Stromal cell of bone marrow (primary cell): ENCODE results near the gene ASGR2.
"Not testable (repeated sequence)": the region's sequence is repeated elsewhere in the genome, so short reads cannot be mapped to it uniquely, and the experiment has no call there.

Experiments used
- DNase-seq: peaks from one replicate; pipeline ENCODE4 v3.0.0-alpha.2; 2012; ENCODE audit warnings: low read depth

ASGR2 gene

DNA sequence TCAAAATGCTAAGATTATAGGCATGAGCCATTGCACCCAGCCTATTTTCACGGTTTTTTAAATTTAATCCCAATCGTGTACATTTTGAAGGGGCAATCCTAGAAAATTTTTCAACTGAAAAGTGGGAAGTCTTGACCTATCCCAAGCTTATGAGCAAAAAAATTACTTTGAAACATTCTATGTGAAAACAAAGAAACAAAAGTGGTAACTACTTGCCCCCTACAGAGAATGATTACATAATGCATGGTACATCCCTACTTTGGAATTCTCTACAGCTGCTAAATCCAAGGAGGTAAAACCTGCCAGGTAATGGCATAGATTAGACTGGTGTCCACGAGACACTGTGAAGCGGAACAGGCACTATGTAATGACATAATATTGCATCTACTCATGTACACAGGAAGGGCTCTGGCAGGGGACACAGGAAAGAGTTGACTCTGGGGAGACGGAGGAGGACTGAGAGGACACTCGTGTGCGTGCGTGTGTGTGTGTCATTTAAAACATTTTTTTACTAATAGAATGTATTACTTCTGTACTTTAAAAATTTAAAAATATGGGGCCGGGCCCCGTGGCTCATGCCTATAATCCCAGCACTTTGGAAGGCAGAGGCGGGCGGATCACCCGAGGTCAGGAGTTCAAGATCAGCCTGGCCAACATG lies 15.7 kb downstream of the ASGR2 start:
- no peak for DNase-seq

DNA sequence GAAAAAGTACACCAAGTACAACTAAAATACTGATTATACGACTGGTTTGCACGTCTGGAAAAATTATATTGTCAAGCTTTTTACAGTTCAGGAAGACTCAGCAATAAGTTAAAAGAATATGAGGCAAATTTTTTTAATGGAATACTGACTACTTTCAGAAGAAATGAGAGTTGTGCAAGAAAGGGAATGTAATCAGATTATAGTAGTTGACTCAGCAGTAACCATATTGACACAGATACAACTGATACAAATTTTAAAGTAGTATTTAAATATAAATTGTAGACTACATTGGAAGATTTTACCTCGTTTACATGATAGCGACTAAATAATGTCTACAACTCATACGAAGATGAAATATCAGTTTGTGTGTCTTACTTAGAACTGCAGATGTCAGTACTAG lies 16.7 kb downstream of the ASGR2 start:
- no peak for DNase-seq

DNA sequence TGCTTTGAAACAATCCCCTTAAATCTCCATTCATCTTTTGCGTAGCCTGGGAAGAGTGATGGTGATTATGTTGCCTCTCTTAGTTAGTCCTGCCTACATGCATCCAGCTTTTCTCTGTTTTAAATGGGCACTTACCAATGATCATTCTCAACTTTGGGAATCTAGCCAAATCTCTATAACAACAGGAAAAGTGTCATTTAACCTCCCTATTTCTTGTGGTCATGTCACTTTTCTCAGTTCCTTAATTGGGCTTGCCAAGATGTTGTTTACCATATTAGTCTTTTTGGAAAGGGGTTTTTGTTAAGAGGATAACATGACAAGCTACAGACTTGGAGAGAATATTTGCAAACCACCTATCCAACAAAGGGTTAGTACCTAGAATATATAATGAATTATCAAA lies 19.0 kb downstream of the ASGR2 start:
- no peak for DNase-seq

DNA sequence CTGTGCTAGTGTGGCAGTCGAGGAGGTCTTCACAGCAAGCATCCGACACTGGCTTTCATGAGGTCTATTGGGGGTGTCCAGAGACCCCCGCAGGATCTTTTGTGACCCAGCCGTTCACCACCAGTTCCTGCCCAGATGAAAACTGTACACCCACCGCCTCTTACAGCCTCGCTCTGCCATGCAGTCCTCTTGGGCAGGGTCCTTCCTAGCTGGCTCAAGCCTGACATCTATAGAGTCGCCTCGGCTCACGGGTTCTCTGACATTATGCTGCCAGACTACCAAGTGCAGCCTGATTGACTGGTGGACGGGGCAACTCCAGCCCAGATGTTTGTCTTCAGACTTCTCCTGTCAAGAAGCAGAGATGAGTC lies 20.0 kb downstream of the ASGR2 start:
- no peak for DNase-seq

DNA sequence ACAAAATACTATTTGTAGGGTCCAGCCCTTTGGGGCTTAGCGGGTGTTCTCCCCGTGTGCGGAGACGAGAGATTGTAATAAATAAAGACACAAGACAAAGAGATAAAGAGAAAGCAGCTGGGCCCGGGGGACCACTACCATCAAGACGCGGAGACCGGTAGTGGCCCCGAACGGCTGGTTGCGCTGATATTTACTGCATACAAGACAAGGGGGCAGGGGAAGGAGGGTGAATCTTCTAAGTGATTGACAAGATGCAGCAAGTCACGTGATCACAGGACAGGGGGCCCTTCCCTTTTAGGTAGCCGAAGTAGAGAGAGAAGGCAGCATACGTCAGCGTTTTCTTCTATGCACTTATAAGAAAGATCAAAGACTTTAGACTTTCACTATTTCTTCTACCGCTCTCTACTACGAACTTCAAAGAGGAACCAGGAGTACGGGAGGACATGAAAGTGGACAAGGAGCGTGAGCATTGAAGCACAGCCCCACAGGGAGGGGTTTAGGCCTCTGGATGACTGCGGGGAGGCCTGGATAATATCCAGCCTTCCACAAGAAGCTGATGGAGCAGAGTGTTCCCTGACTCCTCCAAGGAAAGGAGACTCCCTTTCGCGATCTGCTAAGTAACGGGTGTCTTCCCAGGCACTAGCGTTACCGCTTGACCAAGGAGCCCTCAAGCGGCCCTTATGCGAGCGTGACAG lies 23.2 kb downstream of the ASGR2 start:
- DNase-seq = not testable (repeated sequence)

DNA sequence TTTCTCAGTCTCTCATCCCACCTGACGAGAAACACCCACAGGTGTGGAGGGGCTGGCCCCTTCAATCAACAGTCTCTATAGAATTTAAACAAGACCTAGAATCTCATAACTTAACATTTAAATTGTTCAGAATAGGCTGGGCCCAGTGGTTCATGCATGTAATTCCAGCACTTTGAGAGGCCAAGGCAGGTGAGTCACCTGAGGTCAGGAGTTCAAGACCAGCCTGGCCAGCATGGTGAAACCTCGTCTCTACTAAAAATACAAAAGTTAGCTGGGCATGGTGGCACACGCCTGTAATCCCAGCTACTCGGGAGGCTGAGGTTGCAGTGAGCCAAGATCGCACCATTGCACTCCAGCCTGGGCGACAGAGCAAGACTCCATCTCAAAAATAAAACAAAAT lies 25.1 kb downstream of the ASGR2 start:
- not testable (repeated sequence) for DNase-seq

DNA sequence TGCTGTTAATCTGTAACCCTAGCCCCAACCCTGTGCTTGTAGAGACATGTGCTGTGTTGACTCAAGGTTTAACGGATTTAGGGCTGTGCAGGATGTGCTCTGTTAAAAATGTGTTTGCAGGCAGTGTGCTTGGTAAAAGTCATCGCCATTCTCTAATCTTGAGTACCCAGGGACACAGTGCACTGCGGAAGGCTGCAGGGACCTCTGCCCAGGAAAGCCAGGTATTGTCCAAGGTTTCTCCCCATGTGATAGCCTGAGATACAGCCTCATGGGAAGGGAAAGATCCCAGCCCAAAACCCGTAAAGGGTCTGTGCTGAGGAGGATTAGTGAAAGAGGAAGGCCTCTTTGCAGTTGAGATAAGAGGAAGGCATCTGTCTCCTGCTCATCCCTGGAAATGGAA lies 26.2 kb downstream of the ASGR2 start:
- DNase-seq = not testable (repeated sequence)

DNA sequence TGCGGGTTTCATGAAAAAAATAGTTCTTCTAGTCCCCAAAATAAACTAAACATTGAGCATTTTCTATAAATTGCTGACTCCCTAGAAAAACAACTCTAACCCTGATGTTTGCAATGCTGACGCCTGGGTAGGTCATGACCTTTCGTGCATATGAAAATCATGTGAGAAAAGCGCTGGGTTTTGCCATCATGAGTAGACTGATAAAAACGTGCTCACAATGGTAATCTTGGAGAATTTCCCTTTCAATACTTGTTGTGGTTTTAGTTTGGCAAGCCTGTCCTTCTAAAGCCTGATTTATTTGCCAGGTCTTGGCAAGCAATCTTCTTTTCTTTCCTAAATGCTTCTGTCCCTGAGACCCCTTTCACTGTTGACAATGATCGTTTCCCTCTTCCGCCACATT lies 30.5 kb downstream of the ASGR2 start:
- no peak for DNase-seq

DNA sequence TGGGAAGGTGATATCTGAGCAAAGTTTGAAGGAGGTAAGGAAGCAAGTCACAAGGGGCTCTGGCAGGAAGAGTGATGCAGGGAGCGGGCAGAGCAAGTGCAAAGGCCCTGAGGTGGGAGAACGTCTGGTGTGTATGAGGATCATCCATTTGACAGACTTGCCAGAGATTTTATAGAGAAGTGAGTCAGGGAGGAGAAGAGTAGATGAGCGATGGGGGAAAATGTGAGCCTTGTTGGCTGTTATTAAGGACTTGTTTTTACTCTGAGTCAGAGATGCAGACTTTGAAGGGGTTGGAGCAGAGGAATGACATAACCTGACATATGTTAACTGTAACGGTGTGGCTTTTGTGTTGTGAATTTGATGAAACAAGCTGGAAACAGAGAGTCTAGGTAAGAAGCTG lies 31.0 kb downstream of the ASGR2 start:
- DNase-seq = peak; percentile 33

DNA sequence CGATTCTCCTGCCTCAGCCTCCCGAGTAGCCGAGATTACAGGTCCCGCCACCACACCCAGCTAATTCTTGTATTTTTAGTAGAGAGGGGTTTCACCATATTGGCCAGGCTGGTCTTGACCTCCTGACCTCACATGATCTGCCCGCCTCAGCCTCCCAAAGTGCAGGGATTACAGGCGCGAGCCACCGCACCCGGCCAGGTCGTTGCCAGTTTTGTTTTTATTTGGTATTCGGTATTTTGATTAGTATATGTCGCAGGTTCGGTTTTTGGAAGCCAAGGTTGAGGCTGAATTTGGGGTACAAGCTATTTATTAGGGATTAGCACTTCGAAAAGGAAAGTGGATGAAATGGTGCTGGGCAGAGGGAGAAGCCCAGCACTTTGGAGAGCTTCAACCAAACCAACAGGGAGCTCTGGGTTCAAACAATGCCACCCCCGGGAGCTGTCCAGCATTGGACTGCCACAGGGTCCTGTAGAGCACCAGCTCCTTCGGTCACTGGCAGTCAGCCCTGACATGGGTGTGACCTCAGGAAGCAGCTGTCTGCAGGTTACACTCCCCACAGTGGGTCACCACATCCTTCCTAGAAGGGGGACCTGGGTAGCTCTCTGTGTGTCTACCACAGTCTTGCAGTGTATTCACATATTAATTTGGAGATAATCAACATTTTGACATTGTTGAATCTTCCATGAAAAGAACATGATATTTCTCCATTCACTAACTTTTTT lies 33.1 kb downstream of the ASGR2 start:
- DNase-seq = no peak

DNA sequence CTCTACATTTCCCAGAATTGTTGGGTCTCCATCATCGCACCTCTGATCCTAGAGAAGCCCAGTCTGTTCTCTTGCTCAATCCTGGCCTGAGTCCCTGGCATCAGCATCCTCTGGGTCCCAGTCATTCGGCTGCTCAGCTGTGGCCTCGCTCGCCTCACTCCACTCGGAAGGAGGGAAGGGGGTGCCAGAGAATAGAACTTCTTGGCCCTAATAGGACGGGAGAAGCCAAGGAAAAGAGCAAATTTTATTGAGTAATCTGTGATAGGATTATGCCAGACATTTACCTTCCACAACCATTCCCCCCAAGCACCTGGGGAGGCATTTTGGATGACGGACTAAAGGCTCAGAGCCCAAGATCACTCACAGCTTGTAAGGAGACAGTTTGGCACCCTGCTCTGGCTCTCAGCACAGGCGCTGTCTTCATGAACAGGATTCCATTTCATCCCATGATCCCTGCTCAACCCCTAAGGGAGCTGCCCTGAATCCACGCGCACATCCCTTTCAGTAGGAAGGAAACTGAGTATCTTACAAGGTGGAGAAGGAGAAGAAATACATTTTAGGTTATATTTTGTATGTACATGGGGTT lies 34.1 kb downstream of the ASGR2 start:
- no peak for DNase-seq

DNA sequence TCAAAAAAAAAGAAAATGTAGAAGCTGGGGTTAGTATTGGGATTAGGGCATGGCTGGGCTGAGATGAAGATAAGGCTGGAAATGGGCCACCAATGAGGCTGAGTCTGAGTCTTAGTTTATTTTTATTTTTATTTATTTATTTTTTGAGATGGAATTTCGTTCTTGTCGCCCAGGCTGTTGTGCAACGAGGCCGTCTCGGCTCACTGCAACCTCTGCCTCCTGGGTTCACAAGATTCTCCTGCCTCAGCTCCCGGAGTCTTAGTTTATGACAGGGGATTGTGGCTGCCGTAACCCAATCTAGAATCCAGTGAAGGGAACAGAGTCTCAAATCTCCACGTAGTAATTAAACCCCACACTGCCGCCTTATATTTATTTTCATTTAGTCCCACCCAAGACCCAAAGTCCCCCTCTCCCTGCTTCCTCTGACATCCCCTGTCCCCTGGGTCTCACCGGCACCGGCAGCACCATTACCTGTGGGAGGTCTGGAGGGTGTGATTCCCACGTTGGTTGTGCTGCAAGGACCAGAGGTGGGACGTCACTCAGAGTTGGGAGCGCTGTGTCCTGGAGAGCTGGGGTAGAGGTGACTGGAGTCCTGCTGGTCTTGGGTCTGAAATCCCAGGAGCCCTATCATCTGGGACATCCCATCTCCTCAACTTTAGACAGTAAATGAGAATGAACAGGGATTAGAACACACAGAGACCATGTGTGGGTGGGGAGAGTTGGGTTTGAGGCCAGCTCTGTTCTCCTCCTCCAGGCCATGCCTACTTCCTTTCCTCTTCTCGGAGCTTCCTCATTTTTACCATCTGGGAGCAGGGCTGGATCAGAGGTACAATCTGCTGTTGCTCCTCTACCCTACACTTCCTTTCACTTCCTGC lies 34.8 kb downstream of the ASGR2 start, which contains the start of gene CLEC10A:
TSS of gene CLEC10A (minus strand) at position 671 of the 875 bp plus-strand sequence. CDS start 1,439 bp downstream, outside the sequence.
- no peak for DNase-seq

DNA sequence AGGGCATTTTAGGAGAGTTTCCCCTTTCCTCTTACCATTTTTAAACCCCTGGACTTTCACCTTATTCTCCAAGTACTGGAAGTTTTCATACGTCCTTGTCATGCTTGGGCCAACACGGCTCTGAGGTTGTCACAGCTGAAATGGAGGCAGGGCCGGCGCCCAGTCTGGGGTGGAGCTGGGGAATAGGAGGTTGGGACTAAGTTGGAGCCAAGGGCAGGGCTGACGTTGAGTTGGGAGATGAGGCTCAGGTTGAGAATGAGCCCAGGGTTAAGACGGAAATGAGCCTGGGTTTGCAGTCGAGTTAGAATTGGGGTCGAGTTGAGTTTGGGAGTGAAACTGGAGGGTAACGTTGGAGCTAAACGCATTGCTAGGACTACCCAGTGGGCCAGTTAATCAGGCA lies 35.9 kb downstream of the ASGR2 start:
- DNase-seq = no peak

DNA sequence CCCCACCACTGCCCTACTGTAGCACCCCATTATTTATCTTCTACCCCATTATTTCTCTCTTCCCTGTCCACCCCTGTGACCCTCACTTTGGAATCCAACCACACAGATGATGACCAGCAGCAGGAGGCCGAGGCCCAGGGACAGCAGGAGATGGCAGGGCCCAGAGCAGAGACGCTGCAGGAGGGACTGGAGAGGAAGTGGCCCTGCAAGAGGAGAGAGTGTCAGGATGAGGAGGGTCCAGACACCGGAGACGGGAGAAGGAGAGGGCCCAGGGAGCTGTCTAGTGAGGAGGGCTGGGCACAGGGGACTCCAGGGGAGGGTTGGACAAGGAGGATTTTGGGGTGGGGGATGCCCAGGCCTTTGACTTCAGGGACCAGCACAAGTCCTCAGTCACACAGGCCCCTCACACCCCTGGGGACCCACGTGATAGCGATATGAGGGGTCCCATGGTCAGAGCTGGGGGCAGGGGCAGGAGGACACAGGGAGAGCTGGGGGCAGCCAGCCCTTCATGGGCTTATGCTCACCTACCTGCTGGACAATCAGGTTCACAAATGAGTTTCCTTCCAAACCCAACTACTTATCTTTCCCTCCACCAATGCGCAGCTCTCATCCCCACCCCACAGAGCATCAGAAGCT lies 36.6 kb downstream of the ASGR2 start:
- no peak for DNase-seq

DNA sequence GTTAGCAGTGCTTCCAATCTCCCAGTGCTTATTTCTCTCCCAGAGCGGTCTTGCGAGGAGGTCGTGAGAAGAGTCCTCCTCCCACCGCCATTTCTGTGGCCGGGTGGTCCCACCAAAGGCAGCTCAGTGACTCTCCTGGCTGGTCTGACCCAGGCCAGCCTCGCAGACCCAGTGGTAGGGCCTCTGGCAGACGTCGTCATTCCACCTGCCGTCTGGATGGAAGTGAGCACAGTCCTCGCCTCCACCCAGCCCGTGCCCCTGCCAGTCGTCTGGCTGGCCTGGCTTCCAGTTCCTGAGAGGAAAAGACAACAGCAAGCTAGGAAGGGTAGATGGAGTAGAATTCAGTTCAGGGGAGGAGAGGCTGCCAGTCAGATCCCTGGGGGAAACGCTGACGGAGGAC lies 39.7 kb downstream of the ASGR2 start:
- no peak for DNase-seq

DNA sequence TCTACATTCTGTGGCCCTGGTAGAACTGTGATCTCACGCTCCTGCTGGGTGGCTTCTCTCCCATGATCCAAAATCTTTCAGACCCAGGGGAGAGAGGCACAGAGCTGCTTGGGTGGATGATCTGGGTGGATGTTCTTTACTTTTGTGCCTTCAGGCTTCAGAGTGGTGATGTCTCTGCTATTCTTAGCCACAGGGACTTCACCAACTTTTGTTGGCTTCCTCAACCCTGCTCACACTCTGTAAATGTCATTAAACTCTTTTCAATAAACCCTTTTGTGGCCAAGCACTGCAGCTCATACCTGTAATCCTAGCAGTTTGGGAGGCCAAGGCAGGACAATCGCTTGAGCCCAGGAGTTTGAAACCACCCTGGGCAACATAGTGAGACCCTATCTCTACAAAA lies 42.2 kb downstream of the ASGR2 start:
- no peak for DNase-seq

DNA sequence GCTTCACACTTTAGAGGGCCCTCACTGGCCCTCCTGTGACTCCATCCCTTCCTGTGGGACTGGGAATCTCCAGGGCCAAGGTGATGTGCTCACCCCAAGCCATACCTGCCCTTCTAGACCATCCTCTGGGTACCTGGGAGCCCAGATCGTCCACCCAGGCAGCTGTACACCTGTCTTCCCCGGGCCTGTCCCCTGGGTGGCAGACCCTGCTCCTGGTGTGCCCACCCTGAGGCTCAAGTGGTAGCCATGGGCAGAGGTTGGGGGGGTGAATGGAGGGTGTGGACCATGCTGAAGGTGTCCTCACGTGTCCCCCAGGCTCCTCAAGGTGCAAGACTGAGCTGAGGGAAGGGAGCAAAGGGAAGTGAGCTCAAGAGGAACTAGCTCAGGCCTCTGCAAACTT lies 43.9 kb downstream of the ASGR2 start:
- no peak for DNase-seq

DNA sequence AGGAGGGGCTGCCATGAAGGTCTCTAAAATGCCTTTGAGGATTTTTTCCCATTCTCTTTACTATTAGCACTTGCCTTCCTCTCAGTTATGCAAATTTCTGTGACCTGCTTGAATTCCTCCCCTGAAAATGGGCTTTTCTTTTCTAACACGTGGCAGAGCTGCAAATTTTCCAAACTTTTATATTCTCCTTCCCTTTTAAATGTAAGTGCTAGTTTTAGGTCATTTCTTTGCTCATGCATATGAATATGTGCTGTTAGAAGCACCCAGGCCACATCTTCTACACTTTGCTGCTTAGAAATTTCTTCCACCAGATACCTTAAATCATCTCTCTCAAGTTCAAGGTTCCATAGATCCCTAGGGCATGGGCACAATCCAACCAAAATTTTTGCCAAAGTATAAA lies 46.4 kb downstream of the ASGR2 start:
- DNase-seq = no peak

DNA sequence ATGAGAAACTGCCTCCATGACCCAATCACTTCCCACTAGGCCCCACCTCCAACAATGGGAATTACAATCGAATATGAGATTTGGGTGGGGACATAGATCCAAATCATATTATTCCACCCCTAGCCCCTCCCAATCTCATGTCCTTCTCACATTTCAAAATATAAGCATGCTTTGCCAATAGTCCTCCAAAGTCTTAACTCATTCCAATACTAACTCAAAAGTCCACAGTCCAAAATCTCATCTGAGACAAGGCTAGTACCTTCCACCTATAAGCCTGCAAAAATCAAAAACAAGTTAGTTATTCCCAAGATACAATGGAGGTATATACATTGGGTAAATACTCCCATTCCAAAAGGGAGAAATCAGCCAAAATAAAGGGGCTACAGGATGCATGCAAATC lies 47.4 kb downstream of the ASGR2 start:
- DNase-seq = no peak

DNA sequence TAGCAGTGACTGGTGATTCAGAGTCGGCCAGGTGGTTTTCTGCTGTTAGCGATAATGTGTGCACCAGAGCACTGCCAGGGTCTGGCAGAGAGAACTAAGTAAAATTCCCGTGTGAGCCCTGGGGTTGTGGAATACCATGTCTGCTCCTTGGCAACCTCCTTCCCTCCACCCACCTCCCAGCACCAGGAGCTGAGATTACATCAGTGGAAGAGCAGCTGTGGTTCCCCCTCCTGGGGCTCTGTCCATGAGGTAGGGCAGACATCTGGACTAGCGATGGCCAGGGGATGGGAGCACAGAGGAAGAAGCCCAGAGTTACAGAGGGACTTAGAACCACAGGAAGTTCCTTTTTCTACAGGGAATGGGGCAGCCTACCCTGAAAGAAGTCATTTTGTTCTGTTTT lies 50.4 kb downstream of the ASGR2 start:
- DNase-seq = no peak

DNA sequence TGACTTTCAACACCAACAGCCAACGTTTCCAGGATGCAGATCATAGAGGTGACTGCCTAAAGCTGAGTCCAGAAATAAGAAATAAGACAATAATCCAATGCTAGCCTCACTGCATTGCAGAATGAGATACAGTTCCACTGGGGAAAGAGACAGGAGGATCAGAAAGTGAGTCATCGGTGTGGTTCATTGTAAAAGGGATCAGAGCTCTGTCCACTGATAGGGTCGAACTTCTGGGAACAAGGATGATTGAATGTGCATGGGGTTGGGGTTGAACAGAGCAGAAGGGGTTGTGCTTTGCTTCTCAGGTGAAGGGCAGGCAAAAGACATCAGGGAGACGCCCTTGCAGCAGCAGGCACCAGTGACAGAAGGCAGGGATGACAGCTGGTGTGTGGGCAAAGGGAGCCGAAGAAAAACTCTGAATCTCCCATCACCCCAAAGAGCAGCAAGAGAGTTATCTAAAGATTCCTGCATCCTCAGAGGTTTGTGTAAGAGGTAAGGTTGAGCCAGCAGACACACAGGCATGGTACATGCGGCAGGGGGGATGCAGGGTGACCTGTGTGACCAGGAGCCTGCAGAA lies 51.0 kb downstream of the ASGR2 start:
- DNase-seq = no peak
